WTC11 (cell line): ENCODE measurements around the gene GRIN1. TPM values are rescaled to one million over a fixed set of nuclear protein-coding genes. Genes with fewer than 3 reads are reported as not detected.

ENCODE experiments used
- ATAC-seq: fragments of 200-7000 bp; cut with Tn5 transposase; 2 replicates; pipeline ENCODE4 v1.10.0; 2021; ENCODE audit warnings: mild to moderate bottlenecking, moderate library complexity
- CTCF ChIA-PET: fragments of 300-600 bp; sonication (Branson Sonifier 250); formaldehyde crosslinking; loops from one replicate; lab custom pipeline; 2021; ENCODE audit warnings: antibody characterized with exemption; lab: Charles Lee
- POLR2A ChIA-PET: fragments of 350-600 bp; sonication (Branson Sonifier 250); formaldehyde crosslinking; loops from one replicate; lab custom pipeline; 2021; ENCODE audit warnings: antibody characterized with exemption; lab: Charles Lee
- DNase-seq: peaks from one replicate; pipeline ENCODE4 v3.0.0; 2021; ENCODE audit warnings: low spot score
- H3K27ac Mint-ChIP-seq: 2 replicates; pipeline ENCODE4 v1.8.0; 2021; ENCODE audit warnings: mixed read lengths
- H3K27me3 Mint-ChIP-seq: 2 replicates; pipeline ENCODE4 v1.8.0; 2021; ENCODE audit warnings: low read depth, mild to moderate bottlenecking, moderate library complexity, mixed read lengths
- H3K36me3 Mint-ChIP-seq: 2 replicates; pipeline ENCODE4 v1.8.0; 2021; ENCODE audit warnings: mixed read lengths
- H3K4me1 Mint-ChIP-seq: 2 replicates; pipeline ENCODE4 v1.8.0; 2022; ENCODE audit warnings: mixed read lengths
- H3K4me3 Mint-ChIP-seq: 2 replicates; pipeline ENCODE4 v1.8.0; 2021; ENCODE audit warnings: mild to moderate bottlenecking, moderate library complexity, mixed read lengths
- H3K9me3 Mint-ChIP-seq: 2 replicates; pipeline ENCODE4 v1.8.0; 2021; ENCODE audit warnings: mixed read lengths
- CREM ChIP-seq: sonication (generic); formaldehyde crosslinking; IDR thresholded peaks from 2 replicates; pipeline ENCODE4 v1.8.1; 2022; ENCODE audit warnings: mild to moderate bottlenecking, missing genetic modification reagents, moderate library complexity
- ELF4 ChIP-seq: sonication (generic); formaldehyde crosslinking; IDR thresholded peaks from 2 replicates; pipeline ENCODE4 v1.8.1; 2022; ENCODE audit warnings: low read depth, mild to moderate bottlenecking, moderate library complexity, missing genetic modification reagents
- GABPB1 ChIP-seq: sonication (generic); formaldehyde crosslinking; IDR thresholded peaks from 2 replicates; pipeline ENCODE4 v1.8.1; 2023; ENCODE audit warnings: mild to moderate bottlenecking, missing genetic modification reagents
- GTF2I ChIP-seq: fragments of 250-450 bp; sonication (Bioruptor Pico); conservative IDR thresholded peaks from 2 replicates; pipeline ENCODE4 v1.4.0; 2021; ENCODE audit warnings: mild to moderate bottlenecking
- JUN ChIP-seq: sonication (generic); formaldehyde crosslinking; IDR thresholded peaks from 2 replicates; pipeline ENCODE4 v1.8.0; 2023; ENCODE audit warnings: mild to moderate bottlenecking, missing genetic modification reagents
- MYBL2 ChIP-seq: sonication (generic); formaldehyde crosslinking; IDR thresholded peaks from 2 replicates; pipeline ENCODE4 v1.8.1; 2023; ENCODE audit warnings: mild to moderate bottlenecking, moderate library complexity, missing genetic modification reagents
- SMAD4 ChIP-seq: sonication (generic); formaldehyde crosslinking; IDR thresholded peaks from 2 replicates; pipeline ENCODE4 v1.8.0; 2022; ENCODE audit warnings: mild to moderate bottlenecking, missing genetic modification reagents
- SOX15 ChIP-seq: fragments of 250-450 bp; sonication (Bioruptor Pico); IDR thresholded peaks from 2 replicates; pipeline ENCODE4 v1.9.0; 2021; ENCODE audit warnings: mild to moderate bottlenecking
- TP53 ChIP-seq: sonication (generic); formaldehyde crosslinking; IDR thresholded peaks from 2 replicates; pipeline ENCODE4 v1.8.1; 2023; ENCODE audit warnings: mild to moderate bottlenecking, missing genetic modification reagents
- ZNF121 ChIP-seq: sonication (generic); formaldehyde crosslinking; IDR thresholded peaks from 2 replicates; pipeline ENCODE4 v1.8.0; 2023; ENCODE audit warnings: missing genetic modification reagents
- ZNF232 ChIP-seq: sonication (generic); formaldehyde crosslinking; IDR thresholded peaks from 2 replicates; pipeline ENCODE4 v1.8.0; 2022; ENCODE audit warnings: mild to moderate bottlenecking, missing genetic modification reagents
- total RNA-seq: library from RNA; stranded (reverse); gene quantifications from 3 replicates; pipeline ENCODE4 v1.2.3, GENCODE V29; 2021
- TF ChIP-seq, protein P1 (sequence below): sonication (generic); formaldehyde crosslinking; IDR thresholded peaks from 2 replicates; pipeline ENCODE4 v1.8.0; 2023; ENCODE audit warnings: missing genetic modification reagents, mild to moderate bottlenecking, borderline replicate concordance
- TF ChIP-seq, protein P2 (sequence below): sonication (generic); formaldehyde crosslinking; IDR thresholded peaks from 2 replicates; pipeline ENCODE4 v1.8.1; 2023; ENCODE audit warnings: mild to moderate bottlenecking, missing genetic modification reagents
- TF ChIP-seq, protein P3 (sequence below): fragments of 250-450 bp; sonication (Bioruptor Pico); IDR thresholded peaks from 2 replicates; pipeline ENCODE4 v2.1.2; 2022; ENCODE audit warnings: mild to moderate bottlenecking, moderate library complexity
- TF ChIP-seq, protein P4 (sequence below): fragments of 250-450 bp; sonication (Bioruptor Pico); IDR thresholded peaks from 2 replicates; pipeline ENCODE4 v1.8.0; 2021; ENCODE audit warnings: mild to moderate bottlenecking
- TF ChIP-seq, protein P5 (sequence below): sonication (generic); formaldehyde crosslinking; IDR thresholded peaks from 2 replicates; pipeline ENCODE4 v1.8.1; 2022; ENCODE audit warnings: missing genetic modification reagents, borderline replicate concordance
- TF ChIP-seq, protein P6 (sequence below): sonication (generic); formaldehyde crosslinking; IDR thresholded peaks from 2 replicates; pipeline ENCODE4 v1.8.1; 2023; ENCODE audit warnings: mild to moderate bottlenecking, missing genetic modification reagents, borderline replicate concordance
- TF ChIP-seq, protein P7 (sequence below): fragments of 200-600 bp; IDR thresholded peaks from 2 replicates; pipeline ENCODE4 v1.8.0; 2022; ENCODE audit warnings: antibody characterized with exemption

The GRIN1 gene
- total RNA-seq, 1 experiment from 2014 or later, result 4.1 TPM

DNA sequence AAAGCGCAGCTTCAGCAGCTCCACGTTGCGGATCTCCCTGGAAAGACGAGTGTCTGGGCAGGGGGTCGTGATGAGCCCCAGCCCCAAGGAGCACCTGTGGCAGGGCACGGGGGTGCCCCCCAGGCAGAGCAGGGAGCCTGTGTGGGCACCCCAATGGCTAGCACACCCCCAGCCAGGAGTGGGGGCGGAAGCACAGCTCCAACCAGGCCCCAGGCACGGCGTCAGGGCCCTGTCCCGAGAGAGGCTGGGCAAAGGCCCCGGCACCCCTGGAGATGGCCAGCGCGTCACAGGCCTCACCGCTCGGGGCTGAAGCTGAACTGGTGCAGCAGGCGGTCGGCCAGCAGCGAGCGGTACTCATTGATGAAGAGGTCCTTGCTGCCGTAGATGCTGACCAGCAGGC lies 41.5 kb downstream of the GRIN1 start (continued):
- TF ChIP-seq, protein P1, sequence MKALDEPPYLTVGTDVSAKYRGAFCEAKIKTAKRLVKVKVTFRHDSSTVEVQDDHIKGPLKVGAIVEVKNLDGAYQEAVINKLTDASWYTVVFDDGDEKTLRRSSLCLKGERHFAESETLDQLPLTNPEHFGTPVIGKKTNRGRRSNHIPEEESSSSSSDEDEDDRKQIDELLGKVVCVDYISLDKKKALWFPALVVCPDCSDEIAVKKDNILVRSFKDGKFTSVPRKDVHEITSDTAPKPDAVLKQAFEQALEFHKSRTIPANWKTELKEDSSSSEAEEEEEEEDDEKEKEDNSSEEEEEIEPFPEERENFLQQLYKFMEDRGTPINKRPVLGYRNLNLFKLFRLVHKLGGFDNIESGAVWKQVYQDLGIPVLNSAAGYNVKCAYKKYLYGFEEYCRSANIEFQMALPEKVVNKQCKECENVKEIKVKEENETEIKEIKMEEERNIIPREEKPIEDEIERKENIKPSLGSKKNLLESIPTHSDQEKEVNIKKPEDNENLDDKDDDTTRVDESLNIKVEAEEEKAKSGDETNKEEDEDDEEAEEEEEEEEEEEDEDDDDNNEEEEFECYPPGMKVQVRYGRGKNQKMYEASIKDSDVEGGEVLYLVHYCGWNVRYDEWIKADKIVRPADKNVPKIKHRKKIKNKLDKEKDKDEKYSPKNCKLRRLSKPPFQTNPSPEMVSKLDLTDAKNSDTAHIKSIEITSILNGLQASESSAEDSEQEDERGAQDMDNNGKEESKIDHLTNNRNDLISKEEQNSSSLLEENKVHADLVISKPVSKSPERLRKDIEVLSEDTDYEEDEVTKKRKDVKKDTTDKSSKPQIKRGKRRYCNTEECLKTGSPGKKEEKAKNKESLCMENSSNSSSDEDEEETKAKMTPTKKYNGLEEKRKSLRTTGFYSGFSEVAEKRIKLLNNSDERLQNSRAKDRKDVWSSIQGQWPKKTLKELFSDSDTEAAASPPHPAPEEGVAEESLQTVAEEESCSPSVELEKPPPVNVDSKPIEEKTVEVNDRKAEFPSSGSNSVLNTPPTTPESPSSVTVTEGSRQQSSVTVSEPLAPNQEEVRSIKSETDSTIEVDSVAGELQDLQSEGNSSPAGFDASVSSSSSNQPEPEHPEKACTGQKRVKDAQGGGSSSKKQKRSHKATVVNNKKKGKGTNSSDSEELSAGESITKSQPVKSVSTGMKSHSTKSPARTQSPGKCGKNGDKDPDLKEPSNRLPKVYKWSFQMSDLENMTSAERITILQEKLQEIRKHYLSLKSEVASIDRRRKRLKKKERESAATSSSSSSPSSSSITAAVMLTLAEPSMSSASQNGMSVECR (CRISPR knock-in tag), result no peak
- TF ChIP-seq, protein P2, sequence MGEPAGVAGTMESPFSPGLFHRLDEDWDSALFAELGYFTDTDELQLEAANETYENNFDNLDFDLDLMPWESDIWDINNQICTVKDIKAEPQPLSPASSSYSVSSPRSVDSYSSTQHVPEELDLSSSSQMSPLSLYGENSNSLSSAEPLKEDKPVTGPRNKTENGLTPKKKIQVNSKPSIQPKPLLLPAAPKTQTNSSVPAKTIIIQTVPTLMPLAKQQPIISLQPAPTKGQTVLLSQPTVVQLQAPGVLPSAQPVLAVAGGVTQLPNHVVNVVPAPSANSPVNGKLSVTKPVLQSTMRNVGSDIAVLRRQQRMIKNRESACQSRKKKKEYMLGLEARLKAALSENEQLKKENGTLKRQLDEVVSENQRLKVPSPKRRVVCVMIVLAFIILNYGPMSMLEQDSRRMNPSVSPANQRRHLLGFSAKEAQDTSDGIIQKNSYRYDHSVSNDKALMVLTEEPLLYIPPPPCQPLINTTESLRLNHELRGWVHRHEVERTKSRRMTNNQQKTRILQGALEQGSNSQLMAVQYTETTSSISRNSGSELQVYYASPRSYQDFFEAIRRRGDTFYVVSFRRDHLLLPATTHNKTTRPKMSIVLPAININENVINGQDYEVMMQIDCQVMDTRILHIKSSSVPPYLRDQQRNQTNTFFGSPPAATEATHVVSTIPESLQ (CRISPR knock-in tag), result no peak
- no peak for TF ChIP-seq ZNF121 (CRISPR knock-in tag)

DNA sequence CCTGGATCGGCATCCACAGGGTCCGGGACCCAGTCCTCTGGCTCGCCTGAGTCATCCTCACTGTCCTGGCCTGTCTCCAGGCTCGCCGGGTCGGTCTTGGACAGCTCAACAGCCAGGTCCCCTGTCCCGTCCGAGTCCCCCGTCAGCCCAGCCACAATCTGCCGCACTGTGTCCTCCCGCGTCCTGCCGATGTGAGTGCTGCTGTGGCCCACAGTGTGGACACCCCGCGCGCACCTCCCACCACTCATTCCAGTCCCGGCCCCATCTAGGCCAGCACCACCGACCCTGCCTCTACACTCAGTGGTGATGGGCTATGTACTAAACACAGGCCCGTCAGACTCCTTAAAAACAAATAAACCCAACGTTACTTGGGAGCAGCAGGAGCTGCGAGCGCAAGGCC lies 42.7 kb downstream of the GRIN1 start:
- Mint-ChIP-seq H3K9me3 (no peaks in the 10 kb centered on the region), H3K27me3 (no peaks in the 10 kb centered on the region; the same call in 1 of the 2 replicates), H3K4me3 (no peak overlapping the region), H3K27ac (no peak overlapping the region), H3K4me1 (0 out of 2 replicates have a peak, but pooled peaks cover under 1% of the 10 kb centered on the region), H3K36me3 (peaks cover 9% of the 10 kb centered on the region)
- POLR2A ChIA-PET, result no interaction called here
- CTCF ChIA-PET, result no interaction called here
- no peak for DNase-seq
- ATAC-seq, result no peak
- TF ChIP-seq TP53 (CRISPR knock-in tag) (no peak), ZNF232 (no peak), JUN (no peak), GTF2I (CRISPR knock-in tag) (no peak), ELF4 (CRISPR knock-in tag) (no peak), SMAD4 (CRISPR knock-in tag) (no peak), SOX15 (CRISPR knock-in tag) (no peak), GABPB1 (no peak), CREM (no peak), MYBL2 (CRISPR knock-in tag) (no peak)
- TF ChIP-seq, protein P2 (CRISPR knock-in tag), result no peak
- TF ChIP-seq, protein P3, sequence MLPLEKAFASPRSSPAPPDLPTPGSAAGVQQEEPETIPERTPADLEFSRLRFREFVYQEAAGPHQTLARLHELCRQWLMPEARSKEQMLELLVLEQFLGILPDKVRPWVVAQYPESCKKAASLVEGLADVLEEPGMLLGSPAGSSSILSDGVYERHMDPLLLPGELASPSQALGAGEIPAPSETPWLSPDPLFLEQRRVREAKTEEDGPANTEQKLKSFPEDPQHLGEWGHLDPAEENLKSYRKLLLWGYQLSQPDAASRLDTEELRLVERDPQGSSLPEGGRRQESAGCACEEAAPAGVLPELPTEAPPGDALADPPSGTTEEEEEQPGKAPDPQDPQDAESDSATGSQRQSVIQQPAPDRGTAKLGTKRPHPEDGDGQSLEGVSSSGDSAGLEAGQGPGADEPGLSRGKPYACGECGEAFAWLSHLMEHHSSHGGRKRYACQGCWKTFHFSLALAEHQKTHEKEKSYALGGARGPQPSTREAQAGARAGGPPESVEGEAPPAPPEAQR (CRISPR knock-in tag), result no peak
- TF ChIP-seq, protein P4, sequence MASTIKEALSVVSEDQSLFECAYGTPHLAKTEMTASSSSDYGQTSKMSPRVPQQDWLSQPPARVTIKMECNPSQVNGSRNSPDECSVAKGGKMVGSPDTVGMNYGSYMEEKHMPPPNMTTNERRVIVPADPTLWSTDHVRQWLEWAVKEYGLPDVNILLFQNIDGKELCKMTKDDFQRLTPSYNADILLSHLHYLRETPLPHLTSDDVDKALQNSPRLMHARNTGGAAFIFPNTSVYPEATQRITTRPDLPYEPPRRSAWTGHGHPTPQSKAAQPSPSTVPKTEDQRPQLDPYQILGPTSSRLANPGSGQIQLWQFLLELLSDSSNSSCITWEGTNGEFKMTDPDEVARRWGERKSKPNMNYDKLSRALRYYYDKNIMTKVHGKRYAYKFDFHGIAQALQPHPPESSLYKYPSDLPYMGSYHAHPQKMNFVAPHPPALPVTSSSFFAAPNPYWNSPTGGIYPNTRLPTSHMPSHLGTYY, result no peak
- TF ChIP-seq, protein P5, sequence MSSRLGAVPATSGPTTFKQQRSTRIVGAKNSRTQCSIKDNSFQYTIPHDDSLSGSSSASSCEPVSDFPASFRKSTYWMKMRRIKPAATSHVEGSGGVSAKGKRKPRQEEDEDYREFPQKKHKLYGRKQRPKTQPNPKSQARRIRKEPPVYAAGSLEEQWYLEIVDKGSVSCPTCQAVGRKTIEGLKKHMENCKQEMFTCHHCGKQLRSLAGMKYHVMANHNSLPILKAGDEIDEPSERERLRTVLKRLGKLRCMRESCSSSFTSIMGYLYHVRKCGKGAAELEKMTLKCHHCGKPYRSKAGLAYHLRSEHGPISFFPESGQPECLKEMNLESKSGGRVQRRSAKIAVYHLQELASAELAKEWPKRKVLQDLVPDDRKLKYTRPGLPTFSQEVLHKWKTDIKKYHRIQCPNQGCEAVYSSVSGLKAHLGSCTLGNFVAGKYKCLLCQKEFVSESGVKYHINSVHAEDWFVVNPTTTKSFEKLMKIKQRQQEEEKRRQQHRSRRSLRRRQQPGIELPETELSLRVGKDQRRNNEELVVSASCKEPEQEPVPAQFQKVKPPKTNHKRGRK (CRISPR knock-in tag), result no peak
- TF ChIP-seq, protein P6, sequence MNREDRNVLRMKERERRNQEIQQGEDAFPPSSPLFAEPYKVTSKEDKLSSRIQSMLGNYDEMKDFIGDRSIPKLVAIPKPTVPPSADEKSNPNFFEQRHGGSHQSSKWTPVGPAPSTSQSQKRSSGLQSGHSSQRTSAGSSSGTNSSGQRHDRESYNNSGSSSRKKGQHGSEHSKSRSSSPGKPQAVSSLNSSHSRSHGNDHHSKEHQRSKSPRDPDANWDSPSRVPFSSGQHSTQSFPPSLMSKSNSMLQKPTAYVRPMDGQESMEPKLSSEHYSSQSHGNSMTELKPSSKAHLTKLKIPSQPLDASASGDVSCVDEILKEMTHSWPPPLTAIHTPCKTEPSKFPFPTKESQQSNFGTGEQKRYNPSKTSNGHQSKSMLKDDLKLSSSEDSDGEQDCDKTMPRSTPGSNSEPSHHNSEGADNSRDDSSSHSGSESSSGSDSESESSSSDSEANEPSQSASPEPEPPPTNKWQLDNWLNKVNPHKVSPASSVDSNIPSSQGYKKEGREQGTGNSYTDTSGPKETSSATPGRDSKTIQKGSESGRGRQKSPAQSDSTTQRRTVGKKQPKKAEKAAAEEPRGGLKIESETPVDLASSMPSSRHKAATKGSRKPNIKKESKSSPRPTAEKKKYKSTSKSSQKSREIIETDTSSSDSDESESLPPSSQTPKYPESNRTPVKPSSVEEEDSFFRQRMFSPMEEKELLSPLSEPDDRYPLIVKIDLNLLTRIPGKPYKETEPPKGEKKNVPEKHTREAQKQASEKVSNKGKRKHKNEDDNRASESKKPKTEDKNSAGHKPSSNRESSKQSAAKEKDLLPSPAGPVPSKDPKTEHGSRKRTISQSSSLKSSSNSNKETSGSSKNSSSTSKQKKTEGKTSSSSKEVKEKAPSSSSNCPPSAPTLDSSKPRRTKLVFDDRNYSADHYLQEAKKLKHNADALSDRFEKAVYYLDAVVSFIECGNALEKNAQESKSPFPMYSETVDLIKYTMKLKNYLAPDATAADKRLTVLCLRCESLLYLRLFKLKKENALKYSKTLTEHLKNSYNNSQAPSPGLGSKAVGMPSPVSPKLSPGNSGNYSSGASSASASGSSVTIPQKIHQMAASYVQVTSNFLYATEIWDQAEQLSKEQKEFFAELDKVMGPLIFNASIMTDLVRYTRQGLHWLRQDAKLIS (CRISPR knock-in tag), result no peak
- TF ChIP-seq, protein P7, sequence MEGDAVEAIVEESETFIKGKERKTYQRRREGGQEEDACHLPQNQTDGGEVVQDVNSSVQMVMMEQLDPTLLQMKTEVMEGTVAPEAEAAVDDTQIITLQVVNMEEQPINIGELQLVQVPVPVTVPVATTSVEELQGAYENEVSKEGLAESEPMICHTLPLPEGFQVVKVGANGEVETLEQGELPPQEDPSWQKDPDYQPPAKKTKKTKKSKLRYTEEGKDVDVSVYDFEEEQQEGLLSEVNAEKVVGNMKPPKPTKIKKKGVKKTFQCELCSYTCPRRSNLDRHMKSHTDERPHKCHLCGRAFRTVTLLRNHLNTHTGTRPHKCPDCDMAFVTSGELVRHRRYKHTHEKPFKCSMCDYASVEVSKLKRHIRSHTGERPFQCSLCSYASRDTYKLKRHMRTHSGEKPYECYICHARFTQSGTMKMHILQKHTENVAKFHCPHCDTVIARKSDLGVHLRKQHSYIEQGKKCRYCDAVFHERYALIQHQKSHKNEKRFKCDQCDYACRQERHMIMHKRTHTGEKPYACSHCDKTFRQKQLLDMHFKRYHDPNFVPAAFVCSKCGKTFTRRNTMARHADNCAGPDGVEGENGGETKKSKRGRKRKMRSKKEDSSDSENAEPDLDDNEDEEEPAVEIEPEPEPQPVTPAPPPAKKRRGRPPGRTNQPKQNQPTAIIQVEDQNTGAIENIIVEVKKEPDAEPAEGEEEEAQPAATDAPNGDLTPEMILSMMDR, result no peak
